ENCODE results near the gene COX18. TPM values are rescaled to one million over a fixed set of nuclear protein-coding genes. Genes with fewer than 3 reads are reported as not detected.

COX18 gene
- total RNA-seq, 1 donor from 2014 or later: 13.8 TPM

- DNase-seq (ENCODE audit: low spot score): no peak
Observed at GRCh38 chr4:73053974-73054480, 15.5 kb downstream of the COX18 start.

DNA sequence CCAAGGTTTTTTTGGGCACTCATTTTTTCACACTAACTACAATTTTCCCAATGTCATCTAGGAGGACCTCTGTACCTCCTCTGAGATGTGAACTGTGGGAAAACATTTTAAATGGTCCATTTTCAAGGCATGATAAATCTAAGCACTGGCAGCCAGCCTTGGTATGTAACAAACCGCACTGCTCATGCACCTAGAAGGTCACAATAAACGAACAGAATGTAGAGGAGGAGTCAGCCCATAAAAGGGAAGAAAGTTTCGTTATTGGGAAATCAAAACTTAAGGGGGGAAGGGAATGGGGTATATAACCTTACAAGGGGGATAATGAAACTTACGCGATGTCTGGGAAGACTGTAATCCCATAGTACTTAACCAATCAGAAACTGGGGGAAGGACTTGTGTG lies 16.4 kb downstream of the COX18 start:
- DNase-seq (ENCODE audit: low spot score): no peak

GRCh38 chr4:73051625-73052024 lies 17.9 kb downstream of the COX18 start:
- no peak for DNase-seq (ENCODE audit: low spot score)

GRCh38 chr4:73045879-73046278 lies 23.6 kb downstream of the COX18 start:
- no peak for DNase-seq (ENCODE audit: low spot score)

DNA sequence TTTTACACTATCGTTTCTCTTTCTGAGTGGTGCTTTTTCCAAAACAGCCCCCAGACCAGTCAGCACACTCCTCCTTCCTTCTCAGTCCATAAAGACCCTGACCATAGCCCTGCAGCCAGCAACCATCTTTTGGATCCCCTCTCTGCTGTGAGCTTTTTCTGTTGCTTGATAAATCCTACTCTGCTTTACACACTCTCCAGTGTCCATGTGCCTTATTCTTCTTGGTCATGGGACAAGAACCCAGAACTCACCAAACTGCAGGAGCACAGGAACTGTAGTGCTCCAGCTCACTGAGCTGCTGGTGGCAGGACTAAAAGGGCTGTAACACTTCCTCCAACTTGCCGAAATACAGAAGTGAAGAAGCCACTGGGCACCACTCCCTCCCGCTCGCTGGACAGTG lies 32.5 kb downstream of the COX18 start:
- no peak for DNase-seq (ENCODE audit: low spot score)

- no peak for DNase-seq (ENCODE audit: low spot score)
Observed at GRCh38 chr4:73036123-73036522, 33.4 kb downstream of the COX18 start.

DNA sequence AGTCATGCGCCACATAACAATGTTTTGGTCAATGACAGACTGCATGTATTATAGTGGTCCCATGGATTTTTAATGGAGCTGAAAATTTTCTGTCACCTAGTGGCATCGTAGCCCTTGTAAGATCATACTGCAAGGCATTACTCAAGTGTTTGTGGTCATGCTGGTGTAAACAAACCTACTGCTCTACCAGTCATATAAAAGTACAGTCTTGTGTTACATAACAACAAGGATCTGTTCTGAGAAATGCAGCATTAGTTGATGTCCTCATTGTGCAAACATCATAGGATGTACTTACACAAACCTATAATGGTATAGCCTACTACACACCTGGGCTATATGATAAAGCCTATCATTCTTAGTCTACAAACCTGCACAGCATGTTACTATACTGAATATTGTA lies 34.6 kb downstream of the COX18 start:
- DNase-seq (ENCODE audit: low spot score): no peak

DNA sequence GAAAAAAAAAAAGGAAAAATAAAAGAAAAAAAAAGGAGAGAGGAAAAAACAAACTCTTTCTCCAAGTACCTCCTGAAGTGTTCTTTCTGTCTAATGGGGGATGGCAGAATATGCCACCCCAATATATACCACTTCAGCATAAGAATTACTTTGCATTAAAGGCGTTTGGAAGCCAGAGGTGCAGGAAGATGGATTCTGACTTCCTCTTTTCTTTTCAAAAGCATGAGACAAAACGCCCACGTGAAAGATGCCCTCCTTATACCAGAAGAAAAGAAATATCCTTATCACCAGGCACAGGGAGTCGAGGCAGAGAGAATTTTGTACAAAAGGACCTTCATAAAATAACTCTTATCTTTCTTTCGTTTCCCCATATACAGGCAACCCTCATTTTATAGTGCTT lies 40.9 kb downstream of the COX18 start:
- DNase-seq (ENCODE audit: low spot score): no peak

DNA sequence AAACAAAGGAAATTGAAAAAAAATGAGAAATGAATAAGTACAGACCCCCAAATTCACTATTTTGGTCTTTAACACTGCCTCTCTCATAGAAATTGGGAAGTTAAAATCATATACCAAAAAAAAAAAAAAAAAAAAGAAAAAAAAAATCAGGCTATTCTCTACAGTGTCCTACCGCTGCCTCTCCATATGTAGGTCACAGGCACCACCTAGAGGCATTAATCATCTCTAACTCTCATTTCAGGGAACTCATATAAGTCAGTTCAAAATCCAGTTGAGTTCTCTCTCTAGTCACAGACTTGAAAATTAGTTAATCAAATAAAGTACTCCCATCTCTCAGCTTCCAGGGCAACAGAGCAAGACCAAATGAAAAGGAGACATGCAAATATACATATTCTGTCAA lies 47.9 kb downstream of the COX18 start:
- DNase-seq (ENCODE audit: low spot score): no peak

DNA sequence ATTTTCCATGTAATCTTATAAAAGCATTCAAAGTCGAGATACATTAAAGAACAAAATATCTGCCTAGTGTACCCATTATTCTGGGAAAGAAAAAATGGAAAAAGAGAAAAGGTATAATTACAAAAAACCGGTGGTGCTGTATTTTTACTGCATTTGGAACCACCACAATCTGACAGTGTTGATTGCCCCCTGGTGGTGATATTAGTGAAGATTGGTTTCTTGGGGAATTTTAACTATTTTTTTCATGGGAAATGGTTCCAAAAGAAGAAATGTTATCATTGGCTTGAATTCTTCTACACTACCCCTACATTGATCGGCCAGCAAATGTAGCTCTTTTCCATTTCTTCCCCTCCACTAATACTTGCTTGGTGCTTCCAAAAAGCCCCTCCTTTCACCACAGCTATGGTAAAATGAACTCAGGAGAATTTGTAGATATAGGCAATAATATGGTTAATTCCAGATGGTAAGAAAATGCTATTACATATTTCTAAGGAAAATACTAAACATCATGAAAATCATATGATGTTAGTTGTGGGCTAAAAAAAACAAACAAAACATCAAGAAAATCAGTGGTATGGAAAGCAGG lies 50.0 kb downstream of the COX18 start:
- DNase-seq (ENCODE audit: low spot score): no peak

DNA sequence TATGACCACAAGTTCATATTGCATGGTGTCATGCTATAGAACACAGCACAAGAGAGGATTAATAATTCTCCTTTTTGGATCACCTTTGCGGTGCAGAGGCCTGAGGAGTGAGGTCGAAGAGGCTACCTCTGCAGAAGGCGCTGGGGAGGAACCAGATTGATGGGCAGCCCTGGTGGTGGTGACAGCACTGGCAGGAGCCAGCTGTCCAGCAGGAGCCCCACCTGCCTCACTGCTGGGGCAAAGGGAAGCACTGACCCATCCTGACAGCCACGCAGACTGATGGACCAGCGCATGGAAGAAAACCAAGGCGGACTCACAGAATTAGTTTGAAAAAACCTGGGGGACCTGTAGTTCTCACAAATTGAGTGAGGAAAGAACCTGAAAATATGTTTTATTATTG lies 50.9 kb downstream of the COX18 start:
- DNase-seq (ENCODE audit: low spot score): no peak

GRCh38 chr4:73013310-73013709 lies 56.2 kb downstream of the COX18 start:
- DNase-seq (ENCODE audit: low spot score): no peak

DNA sequence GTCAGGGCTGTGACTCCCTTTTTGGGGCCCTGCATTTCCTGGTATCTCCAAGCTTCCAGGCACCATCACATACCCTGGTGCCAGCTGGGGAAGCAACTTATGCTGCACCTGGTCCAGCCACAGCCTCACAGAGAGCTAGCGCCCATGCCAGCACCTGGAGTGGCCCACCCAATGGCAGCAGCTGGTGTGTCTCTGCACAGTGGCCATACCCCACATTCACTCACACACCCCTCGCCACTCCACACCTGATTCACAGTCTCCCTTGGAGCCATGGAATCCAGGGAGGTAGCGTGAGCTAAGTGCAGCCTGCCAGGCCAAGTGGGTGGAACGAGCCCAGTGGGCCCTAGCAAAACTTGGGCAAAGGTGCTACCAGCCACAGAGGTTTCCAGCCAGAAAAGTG lies 56.8 kb downstream of the COX18 start:
- DNase-seq (ENCODE audit: low spot score): no peak

- DNase-seq (ENCODE audit: low spot score): no peak
Observed at GRCh38 chr4:73011629-73011985, 57.9 kb downstream of the COX18 start.

GRCh38 chr4:73010789-73011628 lies 58.5 kb downstream of the COX18 start:
- DNase-seq (ENCODE audit: low spot score): no peak

GRCh38 chr4:73007526-73008100 lies 61.9 kb downstream of the COX18 start:
- DNase-seq (ENCODE audit: low spot score): no peak

DNA sequence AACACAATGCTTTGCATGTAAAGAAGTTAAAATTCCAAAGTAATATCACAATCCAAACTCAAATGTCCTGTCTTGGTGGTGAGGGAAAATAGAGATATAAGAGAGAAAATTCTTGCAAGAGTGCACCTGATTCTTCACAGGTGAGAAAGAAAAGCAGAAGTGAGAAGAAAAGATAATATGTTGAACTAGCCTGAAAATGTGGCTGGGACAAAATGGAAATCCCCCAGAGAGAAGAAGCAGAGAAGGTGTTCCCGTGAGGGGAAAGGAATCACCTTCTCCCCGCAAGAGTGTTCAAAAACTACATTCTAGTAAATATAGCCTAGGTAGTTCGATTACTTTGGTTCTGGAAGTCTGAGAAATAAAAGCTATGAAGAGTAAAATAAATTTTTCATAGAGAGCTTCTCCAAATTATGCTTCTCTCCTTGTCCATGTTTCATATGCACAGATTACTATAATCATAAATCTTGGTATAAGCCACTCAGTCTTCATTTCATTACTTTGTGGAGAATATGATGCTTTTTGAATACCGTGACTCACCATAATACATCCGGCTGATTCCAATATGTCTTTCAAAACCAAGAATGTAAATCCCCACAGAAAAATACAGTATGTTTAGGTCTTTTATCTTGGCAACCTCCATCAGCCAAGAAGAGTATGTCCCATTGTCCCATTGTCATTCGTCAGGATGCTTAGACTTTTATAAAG lies 63.1 kb downstream of the COX18 start:
- no peak for DNase-seq (ENCODE audit: low spot score)

GRCh38 chr4:73005514-73005913 lies 64.0 kb downstream of the COX18 start:
- DNase-seq (ENCODE audit: low spot score): no peak
